Ishikawa (cell line): ENCODE measurements around the gene TMEM54.

Experiments
- FOXM1 ChIP-seq: IDR thresholded peaks from 2 replicates; pipeline ENCODE4 v1.6.1; 2012; ENCODE audit warnings: low read depth, borderline replicate concordance
- TCF12 ChIP-seq: IDR thresholded peaks from 2 replicates; pipeline ENCODE4 v1.6.1; 2012; ENCODE audit warnings: low read depth
- TEAD4 ChIP-seq: IDR thresholded peaks from 2 replicates; pipeline ENCODE4 v1.6.1; 2012
- TF ChIP-seq, protein P1 (sequence below): IDR thresholded peaks from 2 replicates; pipeline ENCODE4 v1.6.1; 2012

GRCh38 chr1:32890516-32891240 is 10.5 kb downstream of the TMEM54 start:
- TF ChIP-seq TCF12 (no peak), FOXM1 (no peak), TEAD4 (no peak)
- TF ChIP-seq, protein P1, sequence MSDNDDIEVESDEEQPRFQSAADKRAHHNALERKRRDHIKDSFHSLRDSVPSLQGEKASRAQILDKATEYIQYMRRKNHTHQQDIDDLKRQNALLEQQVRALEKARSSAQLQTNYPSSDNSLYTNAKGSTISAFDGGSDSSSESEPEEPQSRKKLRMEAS = no peak
